Measurements from ENCODE around the gene AREL1.

- TF ChIP-seq EZH2 (IDR thresholded peaks at IDR 0.05) (no peak), EGR1 (IDR thresholded peaks at IDR 0.05; ENCODE audit: low read depth) (no peak), CTCF (IDR thresholded peaks at IDR 0.05 in 2 of 3, conservative IDR thresholded peaks at IDR 0.05 in 1 of 3; ENCODE audit: borderline replicate concordance in 1 of 3, insufficient read depth in 1 of 3, low read depth in 2 of 3, low read length in 2 of 3) (no peak), CEBPB (IDR thresholded peaks at IDR 0.05; ENCODE audit: low read depth) (no peak), POLR2A (IDR thresholded peaks at IDR 0.05; ENCODE audit: borderline replicate concordance, extremely low read depth, insufficient read depth, insufficient read length) (no peak), ZNF274 (IDR thresholded peaks at IDR 0.05; ENCODE audit: low read depth, low read length) (no peak), SP1 (IDR thresholded peaks at IDR 0.05; ENCODE audit: low read depth) (no peak), FOSL1 (IDR thresholded peaks at IDR 0.05; ENCODE audit: low read depth) (no peak), RAD21 (IDR thresholded peaks at IDR 0.05; ENCODE audit: low read depth) (no peak), EZH2phosphoT487 (IDR thresholded peaks at IDR 0.05; ENCODE audit: borderline replicate concordance) (no peak), TCF7L2 (IDR thresholded peaks at IDR 0.05; ENCODE audit: borderline replicate concordance, extremely low read depth, insufficient read depth, insufficient read length) (no peak), ZBTB33 (IDR thresholded peaks at IDR 0.05; ENCODE audit: extremely low read depth, insufficient replicate concordance, low read length) (no peak), ZFX (IDR thresholded peaks at IDR 0.05) (no peak), MAX (IDR thresholded peaks at IDR 0.05) (no peak)
Measured at GRCh38 chr14:74732387-74732786, 19.5 kb upstream of the AREL1 start.
